ENCODE results near the gene FGG. TPM values are rescaled to one million over a fixed set of nuclear protein-coding genes. Genes with fewer than 3 reads are reported as not detected.
"Not testable (repeated sequence)": the region's sequence is repeated elsewhere in the genome, so short reads cannot be mapped to it uniquely, and the experiment has no call there.

FGG gene
- total RNA-seq, 6 experiments from 2014 or later = not detected

DNA sequence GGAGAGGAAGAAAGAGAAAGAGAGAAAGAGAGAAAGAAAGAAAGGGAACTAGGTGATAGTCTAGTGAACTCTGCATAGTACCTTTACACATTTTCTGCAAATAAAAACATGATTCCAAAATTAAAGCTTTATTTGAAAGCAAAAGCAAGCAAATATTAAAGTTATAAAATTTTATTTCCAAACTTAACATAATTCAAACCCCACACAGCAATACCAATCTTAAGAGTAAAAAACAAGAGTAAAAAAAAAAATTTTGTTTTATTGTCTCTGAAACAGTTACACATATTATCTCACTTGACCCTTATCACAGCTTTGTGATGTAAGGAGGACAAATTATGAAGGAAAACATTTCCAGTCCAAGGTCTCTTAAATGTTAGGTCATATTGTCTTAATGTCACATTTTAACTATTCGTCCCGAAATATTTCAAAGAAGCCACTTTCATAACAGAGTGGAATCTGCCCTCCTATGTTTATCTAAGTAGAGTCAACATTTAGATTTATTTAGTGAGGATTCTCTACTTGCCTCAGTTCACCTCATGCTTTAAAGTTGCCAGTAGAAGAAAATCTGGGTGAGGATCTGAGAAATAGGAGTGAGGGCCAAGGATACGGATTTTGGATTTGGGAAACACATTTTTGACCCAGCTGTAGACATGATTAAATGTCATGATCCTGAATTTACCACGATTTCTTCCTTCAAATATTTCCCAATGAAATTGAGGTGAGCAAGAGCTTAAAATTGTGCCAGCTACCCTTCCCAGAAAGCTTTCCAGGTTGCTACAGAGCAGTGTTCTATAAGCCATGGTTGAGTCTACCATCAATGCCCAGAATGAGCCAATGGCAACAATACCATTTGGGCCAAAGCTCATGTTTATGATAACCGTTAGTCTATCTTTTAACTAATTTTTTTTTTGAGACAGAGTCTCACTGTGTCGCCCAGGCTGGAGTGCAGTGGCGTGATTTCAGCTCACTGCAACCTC is 14.4 kb downstream of the FGG start:
- DNase-seq = no peak
- H3K27ac Mint-ChIP-seq = no peak overlapping the region
- H3K9me3 Mint-ChIP-seq = no peaks in the 10 kb centered on the region
- peaks cover 2% of the 10 kb centered on the region for H3K27me3 Mint-ChIP-seq (ENCODE audit: insufficient read depth)
- no peak overlapping the region for H3K4me3 Mint-ChIP-seq
- TF ChIP-seq, protein P1, sequence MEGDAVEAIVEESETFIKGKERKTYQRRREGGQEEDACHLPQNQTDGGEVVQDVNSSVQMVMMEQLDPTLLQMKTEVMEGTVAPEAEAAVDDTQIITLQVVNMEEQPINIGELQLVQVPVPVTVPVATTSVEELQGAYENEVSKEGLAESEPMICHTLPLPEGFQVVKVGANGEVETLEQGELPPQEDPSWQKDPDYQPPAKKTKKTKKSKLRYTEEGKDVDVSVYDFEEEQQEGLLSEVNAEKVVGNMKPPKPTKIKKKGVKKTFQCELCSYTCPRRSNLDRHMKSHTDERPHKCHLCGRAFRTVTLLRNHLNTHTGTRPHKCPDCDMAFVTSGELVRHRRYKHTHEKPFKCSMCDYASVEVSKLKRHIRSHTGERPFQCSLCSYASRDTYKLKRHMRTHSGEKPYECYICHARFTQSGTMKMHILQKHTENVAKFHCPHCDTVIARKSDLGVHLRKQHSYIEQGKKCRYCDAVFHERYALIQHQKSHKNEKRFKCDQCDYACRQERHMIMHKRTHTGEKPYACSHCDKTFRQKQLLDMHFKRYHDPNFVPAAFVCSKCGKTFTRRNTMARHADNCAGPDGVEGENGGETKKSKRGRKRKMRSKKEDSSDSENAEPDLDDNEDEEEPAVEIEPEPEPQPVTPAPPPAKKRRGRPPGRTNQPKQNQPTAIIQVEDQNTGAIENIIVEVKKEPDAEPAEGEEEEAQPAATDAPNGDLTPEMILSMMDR (IDR thresholded peaks at IDR 0.05) = no peak
- no peaks in the 10 kb centered on the region for H3K36me3 Mint-ChIP-seq (ENCODE audit: low read depth)
- H3K4me1 Mint-ChIP-seq (ENCODE audit: low read depth) = no peaks in the 10 kb centered on the region

DNA sequence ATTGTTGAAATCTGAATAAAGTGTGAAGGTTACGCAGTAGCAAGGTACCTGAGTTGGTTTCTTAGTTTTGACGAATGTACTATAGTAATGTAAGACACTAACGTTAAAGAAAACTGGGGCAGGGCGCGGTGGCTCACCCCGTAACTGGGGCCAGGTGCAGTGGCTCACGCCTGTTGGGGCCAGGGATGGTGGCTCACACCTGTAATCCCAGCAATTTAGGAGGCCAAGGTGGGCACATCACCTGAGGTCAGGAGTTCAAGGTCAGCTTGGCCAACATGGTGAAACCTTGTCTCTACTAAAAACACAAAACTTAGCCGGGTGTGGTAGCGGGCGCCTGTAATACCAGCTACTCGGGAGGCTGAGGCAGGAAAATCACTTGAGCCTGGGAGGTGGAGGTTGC is 15.2 kb downstream of the FGG start:
- H3K4me1 Mint-ChIP-seq (ENCODE audit: low read depth); H3K27me3 Mint-ChIP-seq (ENCODE audit: insufficient read depth); DNase-seq; H3K36me3 Mint-ChIP-seq (ENCODE audit: low read depth); H3K9me3 Mint-ChIP-seq; H3K27ac Mint-ChIP-seq; H3K4me3 Mint-ChIP-seq: not testable (repeated sequence)

DNA sequence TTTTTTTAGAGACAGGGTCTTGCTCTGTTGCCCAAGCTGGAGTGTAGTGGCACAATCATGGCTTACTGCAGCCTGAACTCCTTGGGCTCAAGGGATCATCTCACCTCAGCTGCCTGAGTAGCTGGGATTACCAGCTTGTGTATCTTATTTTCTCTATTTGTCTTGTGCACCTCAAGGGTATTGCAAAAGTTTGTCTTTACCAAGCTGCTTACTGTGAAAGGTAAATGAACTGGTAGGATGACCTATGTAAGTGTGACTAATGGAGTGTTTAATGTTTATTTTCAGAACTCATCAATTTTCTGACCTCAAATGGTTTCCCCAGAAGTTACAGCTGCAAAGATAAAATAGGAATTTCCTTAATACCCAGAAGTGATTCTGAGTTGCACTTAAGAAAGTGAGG is 16.6 kb downstream of the FGG start:
- H3K4me3 Mint-ChIP-seq = no peak overlapping the region
- TF ChIP-seq, protein P1 (IDR thresholded peaks at IDR 0.05) = no peak
- H3K27ac Mint-ChIP-seq = no peak overlapping the region

DNA sequence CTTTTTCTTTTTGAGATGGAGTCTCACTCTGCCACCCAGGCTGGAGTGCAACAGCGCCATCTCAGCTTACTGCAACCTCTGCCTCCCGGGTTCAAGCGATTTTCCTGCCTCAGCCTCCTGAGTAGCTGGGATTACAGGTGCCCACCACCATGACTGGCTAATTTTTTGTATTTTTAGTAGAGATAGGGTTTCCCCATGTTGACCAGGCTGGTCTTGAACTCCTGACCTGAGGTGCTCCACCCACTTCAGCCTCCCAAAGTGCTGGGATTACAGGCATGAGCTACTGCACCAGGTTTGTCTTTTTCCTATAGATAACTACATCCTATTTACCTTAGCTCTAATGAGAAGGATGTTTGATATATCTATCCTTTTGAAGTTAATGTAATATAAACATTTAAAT is 18.1 kb downstream of the FGG start:
- H3K4me1 Mint-ChIP-seq (ENCODE audit: low read depth); H3K27ac Mint-ChIP-seq; H3K36me3 Mint-ChIP-seq (ENCODE audit: low read depth); DNase-seq; H3K27me3 Mint-ChIP-seq (ENCODE audit: insufficient read depth); H3K9me3 Mint-ChIP-seq; H3K4me3 Mint-ChIP-seq: not testable (repeated sequence)

More for the DNA sequence above, 16.6 kb downstream of the FGG start:
- no peaks in the 10 kb centered on the region for H3K36me3 Mint-ChIP-seq (ENCODE audit: low read depth)
- H3K4me1 Mint-ChIP-seq (ENCODE audit: low read depth) = no peaks in the 10 kb centered on the region
- no peak for DNase-seq
- peaks cover 2% of the 10 kb centered on the region for H3K27me3 Mint-ChIP-seq (ENCODE audit: insufficient read depth)
- H3K9me3 Mint-ChIP-seq = no peaks in the 10 kb centered on the region

DNA sequence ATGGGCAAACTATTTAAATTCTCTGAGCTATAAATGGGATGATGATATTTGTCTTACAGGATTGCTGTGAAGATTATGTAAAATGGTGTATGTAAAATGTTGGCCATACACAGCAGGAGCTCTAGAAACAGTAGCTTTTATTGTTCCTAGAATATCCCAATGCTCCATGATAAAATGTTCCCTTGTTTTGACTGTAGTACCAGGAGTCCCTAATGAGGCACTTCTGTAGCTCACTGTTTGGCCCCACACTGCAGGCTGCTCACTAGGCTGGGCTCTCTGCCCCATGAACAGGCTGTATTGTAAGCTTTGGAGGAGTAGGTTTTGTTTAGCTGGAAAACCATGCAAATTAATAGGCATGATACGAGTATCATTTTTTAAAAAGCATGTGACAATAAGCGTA is 18.6 kb downstream of the FGG start:
- DNase-seq = no peak
- peaks cover 2% of the 10 kb centered on the region for H3K27me3 Mint-ChIP-seq (ENCODE audit: insufficient read depth)
- no peak overlapping the region for H3K27ac Mint-ChIP-seq
- no peaks in the 10 kb centered on the region for H3K9me3 Mint-ChIP-seq
- no peaks in the 10 kb centered on the region for H3K36me3 Mint-ChIP-seq (ENCODE audit: low read depth)
- H3K4me1 Mint-ChIP-seq (ENCODE audit: low read depth) = no peaks in the 10 kb centered on the region
- TF ChIP-seq, protein P1 (IDR thresholded peaks at IDR 0.05) = no peak
- no peak overlapping the region for H3K4me3 Mint-ChIP-seq

DNA sequence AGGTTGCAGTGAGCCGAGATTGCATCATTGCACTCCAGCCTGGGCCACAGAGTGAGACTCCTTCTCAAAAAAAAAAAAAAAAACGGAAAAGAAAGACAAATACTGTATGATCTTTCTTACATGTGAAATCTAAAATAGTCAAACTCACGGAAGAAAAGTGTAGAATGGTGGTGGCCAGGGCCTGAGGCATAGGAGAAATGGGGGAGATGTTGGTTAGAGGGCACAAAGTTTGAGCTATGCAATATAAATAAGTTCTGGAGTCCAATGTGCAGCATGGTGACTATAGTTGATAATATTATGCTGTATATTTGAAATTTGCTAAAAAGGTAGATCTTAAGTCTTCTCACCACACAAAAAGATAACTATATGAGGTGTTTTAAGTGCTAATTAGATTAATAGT is 20.6 kb downstream of the FGG start:
- H3K27ac Mint-ChIP-seq = no peak overlapping the region
- no peak for DNase-seq
- H3K4me1 Mint-ChIP-seq (ENCODE audit: low read depth) = no peaks in the 10 kb centered on the region
- H3K4me3 Mint-ChIP-seq = no peak overlapping the region
- no peaks in the 10 kb centered on the region; the same call in 1 of the 2 replicates for H3K27me3 Mint-ChIP-seq (ENCODE audit: insufficient read depth)
- TF ChIP-seq, protein P1 (IDR thresholded peaks at IDR 0.05) = no peak
- H3K9me3 Mint-ChIP-seq = no peaks in the 10 kb centered on the region
- H3K36me3 Mint-ChIP-seq (ENCODE audit: low read depth) = no peaks in the 10 kb centered on the region

Measured in HFFc6 (cell line).